Tibial nerve (tissue), 4 donors: ENCODE results near the gene APBA1. TPM values are rescaled to one million over a fixed set of nuclear protein-coding genes. Genes with fewer than 3 reads are reported as not detected.

Experiments used
- DNase-seq, 2 donors: peaks; one replicate each; pipeline ENCODE4 v3.0.0-alpha.2; 2019; ENCODE audit warnings: low spot score in 2 of 2
- H3K27ac ChIP-seq, 4 donors: fragments of 200-600 bp; sonication (generic) in 3 of 4; one replicate each; pipeline ENCODE4 v1.5.1; 2017 to 2019; ENCODE audit warnings: mild to moderate bottlenecking in 1 of 4
- H3K27me3 ChIP-seq, 2 donors: fragments of 200-600 bp; sonication (generic) in 1 of 2; one replicate each; pipeline versions ENCODE4 v1.5.1 to v1.6.0; 2017 to 2019
- H3K36me3 ChIP-seq, 3 donors: fragments of 200-600 bp; sonication (generic); one replicate each; pipeline ENCODE4 v1.5.1; 2018 to 2019
- H3K4me1 ChIP-seq, 4 donors: fragments of 200-600 bp; sonication (generic) in 3 of 4; one replicate each; pipeline ENCODE4 v1.5.1; 2017 to 2019
- H3K4me3 ChIP-seq, 4 donors: fragments of 200-600 bp; sonication (generic) in 3 of 4; one replicate each; pipeline ENCODE4 v1.5.1; 2017 to 2019; ENCODE audit warnings: mild to moderate bottlenecking in 1 of 4, moderate library complexity in 1 of 4
- H3K9me3 ChIP-seq, 4 donors: fragments of 200-600 bp; sonication (generic) in 3 of 4; one replicate each; pipeline ENCODE4 v1.5.1; 2017 to 2019
- CTCF ChIP-seq, 5 experiments: fragments of 200-600 bp in 3 of 5; fragments of 450-650 bp in 2 of 5; sonication (generic) in 3 of 5; IDR thresholded peaks; one replicate each; pipeline ENCODE4 v1.5.1; 2016 to 2019; ENCODE audit warnings: antibody characterized with exemption in 5 of 5, mild to moderate bottlenecking in 3 of 5, moderate library complexity in 2 of 5
- EP300 ChIP-seq, 2 donors: sonication (generic); formaldehyde crosslinking; IDR thresholded peaks; one replicate each; pipeline ENCODE4 v1.6.1; 2017; ENCODE audit warnings: antibody characterized with exemption in 2 of 2, mild to moderate bottlenecking in 1 of 2
- POLR2A ChIP-seq, 2 donors: fragments of 450-650 bp; IDR thresholded peaks; one replicate each; pipeline ENCODE4 v1.6.1; 2017; ENCODE audit warnings: antibody characterized with exemption in 2 of 2, mild to moderate bottlenecking in 2 of 2, moderate library complexity in 2 of 2
- WGBS, 2 donors: methylation state at CpG; one replicate each; pipeline ENCODE4 v1.1.5; 2018; 5-methylcytosine and 5-hydroxymethylcytosine counted together
- total RNA-seq, 4 donors: library from RNA; depleted of rRNA; stranded (reverse); fragments of >200 nt; gene quantifications; one replicate each; pipeline ENCODE4 v1.1.0, GENCODE V29; 2016

APBA1 gene
- total RNA-seq, 4 donors from 2014 or later, result 8.4 to 14.4 (median 9.8) TPM

GRCh38 chr9:69658987-69659675 is 13.0 kb downstream of the APBA1 start:
- TF ChIP-seq POLR2A (IDR thresholded peaks at IDR 0.05) (no peak), EP300 (IDR thresholded peaks at IDR 0.05) (no peak), CTCF (IDR thresholded peaks at IDR 0.05) (no peak)

GRCh38 chr9:69657269-69657668 is 14.9 kb downstream of the APBA1 start:
- DNase-seq, result no peak
- Histone ChIP-seq H3K27me3 (no peaks in the 10 kb centered on the region), H3K9me3 (no peaks in the 10 kb centered on the region), H3K36me3 (no peaks in the 10 kb centered on the region), H3K4me1 (no peaks in the 10 kb centered on the region), H3K27ac (no peak overlapping the region), H3K4me3 (no peak overlapping the region)
- TF ChIP-seq POLR2A (IDR thresholded peaks at IDR 0.05) (no peak), EP300 (IDR thresholded peaks at IDR 0.05) (no peak), CTCF (IDR thresholded peaks at IDR 0.05) (no peak)

More at GRCh38 chr9:69658987-69659675, 13.0 kb downstream of the APBA1 start:
- no peak for DNase-seq
- Histone ChIP-seq H3K4me1 (no peaks in the 10 kb centered on the region), H3K4me3 (no peak overlapping the region), H3K27ac (no peak overlapping the region), H3K9me3 (no peaks in the 10 kb centered on the region), H3K27me3 (no peaks in the 10 kb centered on the region), H3K36me3 (no peaks in the 10 kb centered on the region)
- WGBS, 2 donors, result 68 to 88% methylated on average over 3 of the region's 3 CpGs

- H3K36me3 ChIP-seq, result no peaks in the 10 kb centered on the region
- TF ChIP-seq EP300 (IDR thresholded peaks at IDR 0.05) (no peak), POLR2A (IDR thresholded peaks at IDR 0.05) (no peak), CTCF (IDR thresholded peaks at IDR 0.05) (no peak)
- 93% methylated on average over 2 of the region's 2 CpGs for WGBS, 2 donors
- no peak overlapping the region for H3K27ac ChIP-seq
- no peaks in the 10 kb centered on the region for H3K27me3 ChIP-seq
- DNase-seq, result no peak
- H3K9me3 ChIP-seq, result no peaks in the 10 kb centered on the region
- no peak overlapping the region for H3K4me3 ChIP-seq
- H3K4me1 ChIP-seq, result no peaks in the 10 kb centered on the region
Observed at GRCh38 chr9:69655065-69655464, 17.1 kb downstream of the APBA1 start.

GRCh38 chr9:69653261-69653660 is 18.9 kb downstream of the APBA1 start:
- TF ChIP-seq POLR2A (IDR thresholded peaks at IDR 0.05), result no peak
- no peak for TF ChIP-seq CTCF (IDR thresholded peaks at IDR 0.05)
- no peak for TF ChIP-seq EP300 (IDR thresholded peaks at IDR 0.05)
- Histone ChIP-seq H3K36me3 (no peaks in the 10 kb centered on the region), H3K27ac (no peak overlapping the region), H3K4me3 (no peak overlapping the region), H3K9me3 (no peaks in the 10 kb centered on the region), H3K4me1 (no peaks in the 10 kb centered on the region), H3K27me3 (no peaks in the 10 kb centered on the region)
- no peak for DNase-seq
- WGBS, 2 donors, result 52 to 70% methylated on average over 1 of the region's 1 CpG

GRCh38 chr9:69649566-69650250 is 22.5 kb downstream of the APBA1 start:
- no peak overlapping the region for H3K4me3 ChIP-seq
- H3K27me3 ChIP-seq, result no peaks in the 10 kb centered on the region
- no peak overlapping the region for H3K27ac ChIP-seq
- peaks cover 0 to 5% (median 0%) of the 10 kb centered on the region in 3 donors for H3K36me3 ChIP-seq
- 40 to 56% methylated on average over 4 of the region's 4 CpGs for WGBS, 2 donors
- no peaks in the 10 kb centered on the region for H3K9me3 ChIP-seq
- peaks cover 0 to 9% (median 0%) of the 10 kb centered on the region in 4 donors for H3K4me1 ChIP-seq
- TF ChIP-seq POLR2A (IDR thresholded peaks at IDR 0.05) (no peak), EP300 (IDR thresholded peaks at IDR 0.05) (no peak), CTCF (IDR thresholded peaks at IDR 0.05) (no peak)
- no peak for DNase-seq
